SW 1271 (cell line): Measurements from ENCODE around the gene NUSAP1.
A peak's percentile ranks its signal among the peaks of the same experiment; 100 is the strongest.
"Not testable (repeated sequence)": the region's sequence is repeated elsewhere in the genome, so short reads cannot be mapped to it uniquely, and the experiment has no call there.

Experiments used
- DNase-seq, 2 experiments: peaks; one replicate each; lab custom pipeline; 2025; lab: John Stamatoyannopoulos, UW

Gene NUSAP1, protein sequence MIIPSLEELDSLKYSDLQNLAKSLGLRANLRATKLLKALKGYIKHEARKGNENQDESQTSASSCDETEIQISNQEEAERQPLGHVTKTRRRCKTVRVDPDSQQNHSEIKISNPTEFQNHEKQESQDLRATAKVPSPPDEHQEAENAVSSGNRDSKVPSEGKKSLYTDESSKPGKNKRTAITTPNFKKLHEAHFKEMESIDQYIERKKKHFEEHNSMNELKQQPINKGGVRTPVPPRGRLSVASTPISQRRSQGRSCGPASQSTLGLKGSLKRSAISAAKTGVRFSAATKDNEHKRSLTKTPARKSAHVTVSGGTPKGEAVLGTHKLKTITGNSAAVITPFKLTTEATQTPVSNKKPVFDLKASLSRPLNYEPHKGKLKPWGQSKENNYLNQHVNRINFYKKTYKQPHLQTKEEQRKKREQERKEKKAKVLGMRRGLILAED

GRCh38 chr15:41332194-41333025 lies at the start of gene NUSAP1, which contains the start of gene OIP5:
TSS of gene NUSAP1 (plus strand) at chr15:41332881. CDS start at chr15:41332958, 77 bp downstream.
TSS of gene OIP5 (minus strand) at chr15:41332591. CDS start at chr15:41332561, 30 bp downstream.
- peak; percentile 95 to 96 for DNase-seq

GRCh38 chr15:41282980-41283652 lies 49.6 kb upstream of the NUSAP1 start:
- DNase-seq = not testable (repeated sequence)

DNA sequence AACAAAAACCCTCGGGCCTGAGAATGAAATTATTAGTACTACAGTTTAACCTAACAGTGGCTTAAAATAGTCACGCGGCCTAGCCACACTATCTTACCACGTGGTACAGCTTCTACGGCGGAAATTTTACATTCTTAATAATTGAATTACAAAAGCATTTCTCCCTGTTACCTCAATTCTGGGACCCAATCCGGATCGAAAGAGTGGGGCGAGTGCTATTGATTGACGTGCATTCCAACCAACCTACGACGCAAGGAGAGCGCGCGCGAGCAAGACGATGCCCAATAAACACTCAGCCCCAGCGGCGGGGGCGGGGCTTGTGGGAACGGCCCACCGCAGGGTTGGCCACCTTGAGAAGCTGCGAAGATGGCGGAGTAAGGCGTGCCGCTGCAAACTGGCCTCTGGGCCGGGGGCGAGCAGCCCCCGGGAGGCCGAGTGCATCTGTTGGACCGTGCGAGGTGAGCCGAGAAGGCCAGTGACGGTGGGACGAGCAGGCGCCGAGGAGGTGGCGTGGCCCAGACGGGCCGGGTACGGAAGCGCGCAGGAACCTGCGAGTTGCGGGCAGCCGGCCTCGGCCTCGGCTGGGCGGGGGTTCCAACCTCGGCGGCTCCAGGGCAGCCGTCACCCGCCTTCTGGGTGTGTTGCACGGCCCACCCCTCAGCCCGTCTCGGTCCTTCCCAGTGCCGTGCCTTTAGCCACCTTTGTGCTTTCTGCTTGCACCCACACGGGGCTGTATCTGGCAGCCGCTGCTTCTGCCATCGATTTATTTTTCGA lies 48.8 kb upstream of the NUSAP1 start:
- DNase-seq = peak; percentile 82 to 95

GRCh38 chr15:41284427-41285177 lies 48.1 kb upstream of the NUSAP1 start:
- DNase-seq = peak in 1 of 2 experiments; percentile 6

DNA sequence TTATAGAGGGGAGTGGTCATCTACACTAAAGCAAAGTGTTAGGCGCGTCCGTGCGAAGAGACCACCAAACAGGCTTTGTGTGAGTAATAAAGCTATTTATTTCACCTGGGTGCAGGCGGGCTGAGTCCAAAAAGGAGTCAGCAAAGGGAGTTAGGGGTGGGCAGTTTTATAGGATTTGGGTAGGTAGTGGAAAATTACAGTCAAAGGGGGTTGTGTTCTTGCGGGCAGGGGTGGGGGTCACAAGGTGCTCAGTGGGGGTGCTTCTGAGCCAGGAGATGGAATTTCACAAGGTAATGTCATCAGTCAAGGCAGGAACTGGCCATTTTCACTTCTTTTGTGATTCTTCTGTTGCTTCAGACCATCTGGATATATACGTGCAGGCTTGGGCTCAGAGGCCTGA lies 47.4 kb upstream of the NUSAP1 start:
- no peak for DNase-seq

DNA sequence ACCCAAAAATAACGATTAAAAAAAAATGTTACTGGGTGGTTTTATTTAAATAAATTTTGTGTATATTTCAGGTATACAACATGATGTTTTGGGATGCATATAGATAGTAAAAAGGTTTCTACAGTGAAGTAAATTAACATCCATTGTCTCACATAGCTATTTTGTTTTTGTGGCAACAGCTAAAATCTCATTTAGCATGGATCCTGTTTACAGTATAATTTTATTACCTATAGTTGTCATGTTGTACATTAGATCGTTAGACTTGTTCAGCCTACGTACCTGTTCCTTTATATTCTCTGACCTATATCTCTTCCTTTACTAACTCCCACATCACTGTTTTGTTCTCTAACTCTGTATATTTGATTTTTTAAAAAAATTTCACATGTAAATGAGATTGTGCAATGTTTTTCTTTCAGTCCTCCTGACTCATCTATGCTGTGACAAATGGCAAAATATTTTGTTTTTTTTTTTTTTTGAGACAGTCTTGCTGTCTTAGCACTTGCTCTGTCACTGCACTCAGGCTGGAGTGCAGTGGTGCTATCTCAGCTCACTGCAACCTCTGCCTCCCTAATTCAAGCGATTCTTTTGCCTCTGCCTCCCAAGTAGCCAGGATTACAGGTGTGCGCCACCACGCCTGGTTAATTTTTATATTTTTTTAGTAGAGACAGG lies 45.9 kb upstream of the NUSAP1 start:
- DNase-seq = no peak

DNA sequence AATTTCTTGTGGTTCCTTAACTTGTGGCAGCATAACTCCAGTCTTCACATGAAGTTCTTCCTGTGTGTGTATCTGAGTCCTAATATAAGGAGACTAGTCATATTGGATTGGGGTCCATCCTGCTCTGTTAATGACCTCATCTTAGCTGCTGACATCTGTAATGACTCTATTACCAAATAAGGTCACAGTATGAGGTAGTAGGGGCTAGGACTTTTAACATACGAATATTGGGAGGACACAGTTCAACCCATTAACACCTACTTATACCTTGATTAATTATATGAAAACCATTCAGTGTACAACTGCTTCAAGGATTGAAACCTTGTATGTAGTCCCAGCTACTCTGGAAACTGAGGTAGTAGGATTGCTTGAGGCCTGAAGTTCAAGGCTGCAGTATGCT lies 44.2 kb upstream of the NUSAP1 start:
- no peak for DNase-seq

GRCh38 chr15:41289953-41290352 lies 42.7 kb upstream of the NUSAP1 start:
- no peak for DNase-seq

DNA sequence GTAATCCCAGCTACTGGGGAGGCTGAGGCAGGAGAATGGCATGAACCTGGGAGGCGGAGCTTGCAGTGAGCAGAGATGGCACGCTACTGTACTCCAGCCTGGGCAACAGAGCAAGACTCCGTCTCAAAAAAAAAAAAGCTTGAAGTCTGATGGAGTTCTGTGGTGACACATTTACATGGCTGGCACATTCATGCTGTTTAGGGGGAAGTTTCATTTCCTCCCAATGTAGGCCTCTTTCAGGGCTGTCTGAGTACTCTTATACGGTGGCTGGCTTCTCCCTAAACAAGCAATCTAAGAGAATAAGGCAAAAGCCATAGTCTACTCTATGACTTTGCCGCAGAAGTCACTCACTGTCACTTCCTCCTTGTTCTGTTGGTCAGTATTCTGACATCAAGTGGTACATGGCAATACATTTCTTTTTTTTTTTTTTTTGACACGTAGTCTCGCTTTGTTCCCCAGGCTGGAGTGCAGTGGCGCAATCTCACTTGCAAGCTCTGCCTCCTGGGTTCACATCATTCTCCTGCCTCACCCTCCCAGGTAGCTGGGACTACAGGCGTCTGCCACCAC lies 41.5 kb upstream of the NUSAP1 start:
- DNase-seq = no peak

GRCh38 chr15:41292521-41292920 lies 40.2 kb upstream of the NUSAP1 start:
- no peak for DNase-seq

GRCh38 chr15:41301139-41301538 lies 31.5 kb upstream of the NUSAP1 start:
- not testable (repeated sequence) for DNase-seq

- no peak for DNase-seq
These were observed 31.1 kb upstream of the NUSAP1 start for GRCh38 chr15:41301587-41301986.

DNA sequence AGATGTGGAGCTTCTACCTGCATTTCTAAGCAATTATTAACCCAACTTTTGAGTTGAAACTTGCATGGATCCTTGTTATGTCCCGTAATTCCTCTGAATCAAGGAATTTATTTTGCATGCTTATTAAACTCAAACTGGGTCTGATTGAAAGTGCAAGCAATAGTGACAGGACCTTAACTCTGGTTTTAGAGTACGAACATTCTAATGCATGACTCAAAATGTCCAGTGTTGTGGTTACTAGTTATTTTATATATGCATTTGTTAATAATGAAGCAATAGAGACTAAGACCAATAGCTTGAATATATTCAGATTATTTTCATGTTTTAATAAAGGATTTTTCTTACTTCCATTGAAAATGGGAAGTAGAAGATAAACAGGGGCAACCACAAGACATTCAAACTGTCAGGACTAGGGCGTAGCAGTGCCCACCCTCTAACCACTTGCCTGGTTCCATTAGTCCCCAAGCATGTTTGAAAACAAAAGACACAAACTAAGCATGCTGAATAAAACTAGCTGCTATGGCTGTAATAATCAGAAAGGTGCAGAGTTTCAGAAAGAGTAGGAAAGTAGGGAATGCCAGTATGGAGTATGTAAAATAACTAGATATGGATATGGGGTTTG lies 28.4 kb upstream of the NUSAP1 start:
- no peak for DNase-seq

- no peak for DNase-seq
These were observed 25.0 kb upstream of the NUSAP1 start for GRCh38 chr15:41307679-41308078.

DNA sequence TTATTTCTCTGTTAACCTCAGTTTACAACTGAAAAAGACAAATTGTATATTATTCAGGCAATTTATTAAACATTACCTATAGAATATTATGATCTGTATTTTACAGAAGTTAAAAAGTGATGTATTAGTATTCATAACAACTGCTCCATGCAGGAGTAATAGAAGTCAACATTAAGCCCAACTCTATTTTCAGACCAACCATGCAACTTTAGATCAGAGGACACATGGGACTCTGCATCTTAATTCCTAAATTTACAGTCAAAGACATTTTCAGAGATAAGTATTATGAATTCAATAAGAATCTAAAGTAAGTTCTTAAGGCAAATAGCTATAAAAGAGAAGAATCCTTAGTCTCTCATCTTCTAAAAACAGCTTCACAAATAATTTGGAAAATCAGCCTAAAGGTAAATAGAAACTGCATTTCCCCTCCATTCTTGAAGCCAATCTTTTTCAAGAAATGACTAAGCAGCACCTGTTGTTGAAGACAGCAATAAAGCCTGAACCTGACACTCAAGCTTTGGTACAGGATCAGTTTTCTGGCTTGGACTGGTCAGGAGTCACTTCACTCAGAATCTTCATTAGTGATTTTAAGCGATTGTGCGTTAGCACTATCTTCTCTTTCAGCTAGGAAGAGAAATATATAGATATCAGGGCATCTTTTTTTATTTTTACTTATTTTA lies 23.3 kb upstream of the NUSAP1 start:
- DNase-seq = no peak

DNA sequence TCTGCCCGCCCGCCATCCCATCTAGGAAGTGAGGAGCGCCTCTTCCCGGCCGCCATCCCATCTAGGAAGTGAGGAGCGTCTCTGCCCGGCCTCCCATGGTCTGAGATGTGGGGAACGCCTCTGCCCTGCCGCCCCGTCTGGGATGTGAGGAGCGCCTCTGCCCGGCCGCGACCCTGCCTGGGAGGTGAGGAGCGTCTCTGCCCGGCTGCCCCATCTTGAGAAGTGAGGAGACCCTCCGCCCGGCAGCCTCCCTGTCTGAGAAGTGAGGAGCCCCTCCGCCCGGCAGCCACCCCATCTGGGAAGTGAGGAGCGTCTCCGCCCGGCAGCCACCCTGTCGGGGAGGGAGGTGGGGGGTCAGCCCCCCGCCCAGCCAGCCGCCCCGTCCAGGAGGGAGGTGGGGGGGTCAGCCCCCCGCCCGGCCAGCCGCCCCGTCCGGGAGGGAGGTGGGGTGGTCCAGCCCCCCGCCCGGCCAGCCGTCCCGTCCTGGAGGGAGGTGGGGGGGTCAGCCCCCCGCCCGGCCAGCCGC lies 11.8 kb upstream of the NUSAP1 start:
- not testable (repeated sequence) for DNase-seq

GRCh38 chr15:41323611-41324010 lies 9.1 kb upstream of the NUSAP1 start:
- no peak for DNase-seq

- no peak for DNase-seq
These were observed 1.4 kb upstream of the NUSAP1 start for GRCh38 chr15:41331281-41331680.

GRCh38 chr15:41331833-41332193 lies 868 bp upstream of the NUSAP1 start:
- no peak for DNase-seq
